ENCODE data around the gene L2HGDH.

DNA sequence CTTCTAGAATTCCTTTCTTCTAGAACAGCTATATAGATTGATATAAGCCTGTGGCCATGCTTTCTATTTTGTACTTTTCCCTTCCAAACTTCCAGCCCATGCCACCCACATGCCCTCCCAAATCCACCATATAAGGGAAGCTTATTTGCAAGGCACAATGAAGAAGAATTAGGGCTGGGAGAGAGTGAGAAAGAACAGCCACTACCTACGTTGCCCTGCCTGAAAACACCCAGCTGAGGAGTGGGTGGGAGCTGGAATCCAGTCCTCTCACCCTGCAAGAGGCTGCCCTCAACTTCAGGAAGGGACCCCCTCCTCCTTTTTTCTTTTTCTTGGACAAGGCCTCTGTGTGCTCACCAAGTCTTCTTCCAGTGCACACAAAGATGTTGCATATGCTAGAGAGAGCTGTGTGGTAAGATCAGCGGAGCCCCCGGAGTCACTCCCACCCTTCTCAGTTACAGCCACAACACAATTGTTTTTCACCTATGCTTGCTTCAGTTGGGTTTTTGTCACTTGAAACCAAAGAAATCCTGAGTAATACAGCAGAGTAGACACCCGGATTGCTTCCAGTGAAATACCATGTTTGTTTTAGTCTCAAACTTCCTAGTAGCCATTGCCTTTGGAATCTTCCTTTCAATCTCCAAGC lies 45.8 kb upstream of the L2HGDH start:
- TF ChIP-seq, protein P1, sequence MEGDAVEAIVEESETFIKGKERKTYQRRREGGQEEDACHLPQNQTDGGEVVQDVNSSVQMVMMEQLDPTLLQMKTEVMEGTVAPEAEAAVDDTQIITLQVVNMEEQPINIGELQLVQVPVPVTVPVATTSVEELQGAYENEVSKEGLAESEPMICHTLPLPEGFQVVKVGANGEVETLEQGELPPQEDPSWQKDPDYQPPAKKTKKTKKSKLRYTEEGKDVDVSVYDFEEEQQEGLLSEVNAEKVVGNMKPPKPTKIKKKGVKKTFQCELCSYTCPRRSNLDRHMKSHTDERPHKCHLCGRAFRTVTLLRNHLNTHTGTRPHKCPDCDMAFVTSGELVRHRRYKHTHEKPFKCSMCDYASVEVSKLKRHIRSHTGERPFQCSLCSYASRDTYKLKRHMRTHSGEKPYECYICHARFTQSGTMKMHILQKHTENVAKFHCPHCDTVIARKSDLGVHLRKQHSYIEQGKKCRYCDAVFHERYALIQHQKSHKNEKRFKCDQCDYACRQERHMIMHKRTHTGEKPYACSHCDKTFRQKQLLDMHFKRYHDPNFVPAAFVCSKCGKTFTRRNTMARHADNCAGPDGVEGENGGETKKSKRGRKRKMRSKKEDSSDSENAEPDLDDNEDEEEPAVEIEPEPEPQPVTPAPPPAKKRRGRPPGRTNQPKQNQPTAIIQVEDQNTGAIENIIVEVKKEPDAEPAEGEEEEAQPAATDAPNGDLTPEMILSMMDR (IDR thresholded peaks at IDR 0.05): no peak
- TF ChIP-seq EP300 (IDR thresholded peaks at IDR 0.05) (no peak), POLR2A (IDR thresholded peaks at IDR 0.05) (no peak)

Data from stomach (tissue), 4 donors.